GM23248 (cell line): ENCODE results near the gene SP110. TPM values are rescaled to one million over a fixed set of nuclear protein-coding genes. Genes with fewer than 3 reads are reported as not detected.

ENCODE experiments used
- DNase-seq: peaks from one replicate; pipeline ENCODE4 v3.0.0-alpha.2; 2015
- H2AFZ ChIP-seq: fragments of 200-600 bp; sonication (generic); 2 replicates; pipeline ENCODE4 v1.6.1; 2016; ENCODE audit warnings: antibody characterized with exemption
- H3F3A ChIP-seq: fragments of 200-600 bp; sonication (generic); 2 replicates; pipeline ENCODE4 v1.6.1; 2016; ENCODE audit warnings: mild to moderate bottlenecking, antibody characterized with exemption, mixed run types; ENCODE audit not compliant: insufficient read depth
- H3K27ac ChIP-seq: fragments of 200-600 bp; sonication (generic); 2 replicates; pipeline ENCODE4 v1.5.1; 2016; ENCODE audit warnings: mild to moderate bottlenecking
- H3K27me3 ChIP-seq: fragments of 200-600 bp; sonication (generic); replicated peaks from 2 replicates; pipeline ENCODE4 v1.6.1; 2016; ENCODE audit warnings: mild to moderate bottlenecking; ENCODE audit not compliant: insufficient read depth
- H3K36me3 ChIP-seq: fragments of 200-600 bp; sonication (generic); 2 replicates; pipeline ENCODE4 v1.6.1; 2016; ENCODE audit warnings: low read depth, mild to moderate bottlenecking
- H3K4me1 ChIP-seq: fragments of 200-600 bp; sonication (generic); 2 replicates; pipeline ENCODE4 v1.6.1; 2016; ENCODE audit warnings: mild to moderate bottlenecking; ENCODE audit not compliant: insufficient read depth
- H3K4me2 ChIP-seq: fragments of 200-600 bp; sonication (generic); one replicate; pipeline ENCODE4 v1.6.1; 2016; ENCODE audit warnings: mild to moderate bottlenecking; ENCODE audit not compliant: unreplicated experiment
- H3K4me3 ChIP-seq: fragments of 200-600 bp; sonication (generic); 2 replicates; pipeline ENCODE4 v1.5.1; 2016; ENCODE audit warnings: mild to moderate bottlenecking
- H3K79me2 ChIP-seq: fragments of 200-600 bp; sonication (generic); 2 replicates; pipeline ENCODE4 v1.6.1; 2016; ENCODE audit warnings: mild to moderate bottlenecking; ENCODE audit not compliant: insufficient read depth
- H3K9ac ChIP-seq: fragments of 200-600 bp; sonication (generic); 2 replicates; pipeline ENCODE4 v1.6.1; 2016; ENCODE audit warnings: mild to moderate bottlenecking
- H3K9me2 ChIP-seq: fragments of 200-600 bp; sonication (generic); 2 replicates; pipeline ENCODE4 v1.6.1; 2016; ENCODE audit warnings: mixed run types, mild to moderate bottlenecking, moderate library complexity; ENCODE audit not compliant: insufficient read depth
- H3K9me3 ChIP-seq: fragments of 200-600 bp; sonication (generic); one replicate; pipeline ENCODE4 v1.6.1; 2017; ENCODE audit warnings: low read depth
- H4K20me1 ChIP-seq: fragments of 200-600 bp; sonication (generic); 2 replicates; pipeline ENCODE4 v1.6.0; 2016; ENCODE audit not compliant: insufficient read depth
- EZH2 ChIP-seq: fragments of 200-600 bp; sonication (generic); IDR thresholded peaks from 2 replicates; pipeline ENCODE4 v1.6.1; 2018; ENCODE audit warnings: antibody characterized with exemption, mild to moderate bottlenecking; ENCODE audit not compliant: insufficient read depth, poor library complexity, severe bottlenecking
- EZH2phosphoT487 ChIP-seq: fragments of 200-600 bp; sonication (generic); IDR thresholded peaks from 2 replicates; pipeline ENCODE4 v1.6.1; 2018; ENCODE audit warnings: antibody characterized with exemption, moderate library complexity, mild to moderate bottlenecking, low read depth; ENCODE audit not compliant: insufficient read depth
- WGBS, 2 experiments: methylation state at CpG; one replicate each; pipeline ENCODE4 v1.1.6; 2015 to 2017; ENCODE audit warnings: low lambda C conversion rate in 2 of 2, low coverage in 1 of 2; ENCODE audit errors: missing lambda C conversion rate in 2 of 2; 5-methylcytosine and 5-hydroxymethylcytosine counted together
- in situ Hi-C: fragments of 300-500 bp; cut with MboI; formaldehyde crosslinking; loops from 2 replicates; pipeline ENCODE4 v1.15.0; 2020
- polyA plus RNA-seq: library from polyadenylated mRNA; unstranded; fragments of >200 nt; fragmentation: Nextera tagmentation; extraction: Ambion mirVana; gene quantifications from 2 replicates; pipeline ENCODE4 v1.2.1, GENCODE V29; 2016
- total RNA-seq: library from RNA; depleted of rRNA; stranded (reverse); fragments of >200 nt; shearing (Covaris generic); gene quantifications from 2 replicates; pipeline ENCODE4 v1.2.3, GENCODE V29; 2014

Gene SP110
- total and polyA plus RNA-seq, 2 experiments from 2014 or later = 13.4 to 24.3 TPM

DNA sequence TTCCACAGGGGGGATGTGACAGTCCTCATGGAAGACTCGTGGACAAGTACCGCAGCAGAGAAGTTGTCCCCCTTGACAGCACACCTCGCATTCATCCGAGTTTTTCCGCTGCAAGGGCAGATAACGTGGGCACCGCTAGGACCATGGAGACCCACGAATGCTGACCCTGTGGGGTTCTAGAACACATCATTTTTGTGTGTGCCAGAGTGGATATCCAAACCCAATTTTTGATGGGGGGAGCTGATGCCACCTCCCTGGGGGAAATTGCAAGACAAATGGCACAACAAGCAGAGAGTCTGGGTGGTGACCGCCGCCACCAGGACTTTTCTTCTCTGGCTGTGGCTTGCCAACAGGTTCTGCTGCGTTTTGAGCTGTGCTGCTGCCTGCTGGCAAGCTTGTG, 46.9 kb downstream of the SP110 start:
- H3K9me2 ChIP-seq = no peaks in the 10 kb centered on the region
- H3K9ac ChIP-seq = no peak overlapping the region
- H3K4me1 ChIP-seq = no peaks in the 10 kb centered on the region
- no peak overlapping the region for H3K27ac ChIP-seq
- no peak overlapping the region for H3K4me3 ChIP-seq
- no peaks in the 10 kb centered on the region for H3K9me3 ChIP-seq
- no peaks in the 10 kb centered on the region for H3K79me2 ChIP-seq
- WGBS, 2 experiments = 82 to 83% methylated on average over 11 of the region's 11 CpGs
- H2AFZ ChIP-seq = no peak overlapping the region
- H3K4me2 ChIP-seq = no peak overlapping the region
- in situ Hi-C loops = no loop called here
- no peaks in the 10 kb centered on the region for H3K27me3 ChIP-seq
- no peaks in the 10 kb centered on the region; the same call in 1 of the 2 replicates for H3K36me3 ChIP-seq
- DNase-seq = no peak
- TF ChIP-seq EZH2 (no peak), EZH2phosphoT487 (no peak)
- H3F3A ChIP-seq = no peaks in the 10 kb centered on the region
- no peaks in the 10 kb centered on the region for H4K20me1 ChIP-seq

DNA sequence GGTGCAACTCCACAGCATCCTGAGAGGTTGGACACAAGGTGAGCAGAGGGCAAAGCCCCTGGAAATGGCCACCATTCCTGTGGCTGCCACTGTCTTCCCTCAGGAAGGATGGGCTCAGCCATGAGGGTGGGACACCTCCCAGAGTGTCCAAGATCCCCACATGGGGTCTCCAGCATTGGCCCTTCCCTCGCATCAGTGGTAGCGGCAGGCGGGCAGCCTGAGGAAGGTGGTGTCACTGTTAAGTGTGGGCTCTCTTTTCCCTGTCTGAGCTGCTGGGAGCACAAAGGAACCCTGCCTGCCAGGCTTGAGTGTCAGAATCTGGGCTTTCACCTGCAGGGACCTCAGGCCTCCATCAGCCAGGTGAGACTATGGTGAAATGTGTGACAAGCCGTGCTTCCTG, 47.6 kb downstream of the SP110 start:
- DNase-seq = no peak
- WGBS, 2 experiments = 92 to 95% methylated on average over 4 of the region's 4 CpGs
- in situ Hi-C loops = no loop called here
- Histone ChIP-seq H3K4me3 (no peak overlapping the region), H3K9ac (no peak overlapping the region), H4K20me1 (no peaks in the 10 kb centered on the region), H3K9me2 (no peaks in the 10 kb centered on the region), H3K9me3 (no peaks in the 10 kb centered on the region), H3K36me3 (no peaks in the 10 kb centered on the region), H2AFZ (no peak overlapping the region), H3F3A (no peaks in the 10 kb centered on the region), H3K4me1 (no peaks in the 10 kb centered on the region), H3K79me2 (no peaks in the 10 kb centered on the region), H3K27me3 (no peaks in the 10 kb centered on the region), H3K27ac (no peak overlapping the region), H3K4me2 (no peak overlapping the region)
- no peak for TF ChIP-seq EZH2
- TF ChIP-seq EZH2phosphoT487 = no peak

DNA sequence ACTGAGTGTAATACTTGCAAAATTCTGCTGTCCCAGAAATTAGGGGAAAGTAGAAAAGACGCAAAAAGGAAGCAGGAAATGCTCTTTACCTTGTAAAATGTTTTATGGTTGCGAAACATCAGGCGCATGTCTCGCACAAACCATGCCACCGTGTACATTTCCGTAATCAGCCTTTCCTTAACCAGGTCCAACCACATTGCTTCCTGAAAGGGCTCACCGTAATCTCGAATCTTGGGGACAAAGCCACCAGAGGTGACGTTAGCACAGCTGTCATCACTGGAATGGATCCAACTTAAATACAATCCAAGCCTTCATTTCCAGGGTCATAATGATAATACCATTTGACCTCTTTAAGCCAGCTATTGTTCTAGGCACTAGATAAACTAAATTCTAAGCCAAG, 49.3 kb downstream of the SP110 start:
- no peak overlapping the region for H3K27ac ChIP-seq
- H3K4me2 ChIP-seq = no peak overlapping the region
- H3F3A ChIP-seq = no peaks in the 10 kb centered on the region
- no peak overlapping the region for H3K4me3 ChIP-seq
- 83 to 86% methylated on average over 9 of the region's 9 CpGs for WGBS, 2 experiments
- no peaks in the 10 kb centered on the region for H3K36me3 ChIP-seq
- H4K20me1 ChIP-seq = no peaks in the 10 kb centered on the region
- no peaks in the 10 kb centered on the region for H3K4me1 ChIP-seq
- H3K27me3 ChIP-seq = no peaks in the 10 kb centered on the region
- no peak for DNase-seq
- in situ Hi-C loops = no loop called here
- no peak overlapping the region for H2AFZ ChIP-seq
- TF ChIP-seq EZH2phosphoT487 = no peak
- TF ChIP-seq EZH2 = no peak
- H3K9ac ChIP-seq = no peak overlapping the region
- no peaks in the 10 kb centered on the region for H3K79me2 ChIP-seq
- H3K9me2 ChIP-seq = no peaks in the 10 kb centered on the region
- H3K9me3 ChIP-seq = no peaks in the 10 kb centered on the region

DNA sequence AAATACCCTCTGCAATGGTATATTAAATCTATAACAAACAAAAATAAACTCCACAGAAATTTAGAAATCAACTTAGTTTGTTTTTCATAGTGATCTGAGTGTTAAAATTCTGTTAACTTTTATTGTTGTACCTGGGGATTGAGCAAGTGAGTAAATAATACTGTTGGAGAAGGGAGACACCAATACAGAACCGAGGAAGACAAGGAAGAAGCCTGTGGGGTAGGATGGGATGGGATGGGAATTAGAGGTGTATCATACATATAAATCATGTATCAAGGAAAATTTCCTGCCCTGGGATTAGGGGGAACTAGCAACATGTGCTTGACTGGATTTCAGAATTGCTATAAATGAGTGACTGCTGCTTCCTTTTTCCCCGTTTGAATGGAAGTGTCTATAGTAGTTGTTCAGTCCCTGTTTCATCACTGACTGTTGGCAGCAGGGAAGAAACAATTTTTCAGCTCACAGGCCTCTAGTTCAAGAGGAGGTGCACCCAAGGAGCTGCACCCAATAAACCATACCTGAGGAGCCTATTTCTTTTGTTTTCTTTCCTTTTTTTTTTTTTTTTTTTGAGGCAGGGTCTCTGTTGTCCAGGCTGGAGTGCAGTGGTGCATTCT, 53.1 kb downstream of the SP110 start:
- H3K79me2 ChIP-seq = no peaks in the 10 kb centered on the region
- no peak overlapping the region for H2AFZ ChIP-seq
- no peak overlapping the region for H3K9ac ChIP-seq
- H3F3A ChIP-seq = no peaks in the 10 kb centered on the region
- no peak for TF ChIP-seq EZH2phosphoT487
- TF ChIP-seq EZH2 = no peak
- 93 to 95% methylated on average over 2 of the region's 2 CpGs for WGBS, 2 experiments
- no peaks in the 10 kb centered on the region for H3K9me2 ChIP-seq
- H3K27ac ChIP-seq = no peak overlapping the region
- no peaks in the 10 kb centered on the region for H4K20me1 ChIP-seq
- no peaks in the 10 kb centered on the region for H3K27me3 ChIP-seq
- H3K36me3 ChIP-seq = no peaks in the 10 kb centered on the region
- H3K9me3 ChIP-seq = no peaks in the 10 kb centered on the region
- H3K4me1 ChIP-seq = no peaks in the 10 kb centered on the region
- in situ Hi-C loops = no loop called here
- DNase-seq = no peak
- H3K4me2 ChIP-seq = no peak overlapping the region
- H3K4me3 ChIP-seq = no peak overlapping the region
